NCI-H1436 treated with DMSO at 0.1 percent for 48 hours (cell line): ENCODE measurements around the gene RUVBL1.

Experiments
- DNase-seq: peaks from one replicate; lab custom pipeline; 2025; lab: John Stamatoyannopoulos, UW

The RUVBL1 gene

DNA sequence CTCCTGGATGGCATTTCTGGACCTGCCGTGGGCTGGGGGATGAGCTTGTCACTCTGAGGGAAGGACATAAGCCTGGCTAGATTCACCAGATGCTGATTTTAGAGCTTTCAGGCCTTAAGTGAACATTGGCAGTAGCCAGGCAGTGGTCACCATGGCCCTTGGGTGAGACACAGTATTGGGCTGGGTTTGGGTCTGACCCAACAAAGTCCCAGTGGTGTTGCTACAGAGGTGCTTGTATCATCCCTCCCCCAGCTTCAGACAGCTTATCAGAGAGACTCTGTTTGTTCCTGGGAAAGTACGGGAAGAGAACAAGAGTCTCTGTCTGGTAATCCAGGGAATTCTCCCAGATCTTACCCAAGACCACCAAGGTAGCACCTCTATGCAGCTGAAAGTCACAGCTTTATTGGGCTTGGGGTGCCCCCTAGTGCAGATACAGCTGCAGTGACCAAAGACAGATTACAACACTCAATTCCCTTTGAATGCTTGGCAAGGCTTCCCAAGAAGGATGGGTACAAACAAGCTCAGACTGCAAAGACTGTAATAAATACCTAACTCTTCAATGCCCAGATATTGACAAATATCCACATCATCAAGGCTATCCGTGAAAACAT is 9.8 kb upstream of the RUVBL1 start:
- DNase-seq: no peak

DNA sequence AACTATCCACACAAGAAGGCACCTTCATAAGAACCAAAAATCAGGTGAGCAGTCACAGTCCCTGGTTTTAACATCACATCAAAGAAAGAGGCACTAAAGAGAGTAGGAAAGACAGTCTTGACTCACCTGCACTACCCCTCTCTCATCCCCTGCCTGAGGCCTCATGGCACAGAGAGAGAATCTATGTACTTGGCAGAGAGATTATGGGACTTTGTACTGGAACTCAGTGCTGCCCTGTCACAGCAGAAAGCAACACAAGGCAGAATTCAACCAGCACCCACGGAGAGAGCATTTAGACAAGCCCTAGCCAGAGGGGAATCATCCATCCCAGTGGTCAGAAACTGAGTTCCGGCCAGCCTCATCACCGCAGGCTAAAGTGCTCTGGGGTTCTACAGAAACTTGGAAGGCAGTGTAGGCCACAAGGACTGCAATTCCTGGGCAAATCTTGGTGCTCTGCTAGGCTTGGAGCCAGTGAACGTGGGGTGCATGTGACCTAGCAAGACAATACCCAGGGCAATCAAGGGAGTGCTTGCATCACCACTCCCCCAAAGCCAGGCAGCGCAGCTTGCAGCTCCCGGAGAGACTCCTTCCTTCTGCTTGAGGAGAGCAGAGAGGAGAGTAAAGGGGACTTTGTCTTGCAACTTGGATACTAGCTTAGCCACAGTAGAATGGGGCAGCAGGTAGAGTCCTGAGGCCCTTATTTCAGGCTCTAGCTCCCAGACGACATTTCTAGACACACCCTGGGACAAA is 8.5 kb upstream of the RUVBL1 start:
- DNase-seq: no peak

DNA sequence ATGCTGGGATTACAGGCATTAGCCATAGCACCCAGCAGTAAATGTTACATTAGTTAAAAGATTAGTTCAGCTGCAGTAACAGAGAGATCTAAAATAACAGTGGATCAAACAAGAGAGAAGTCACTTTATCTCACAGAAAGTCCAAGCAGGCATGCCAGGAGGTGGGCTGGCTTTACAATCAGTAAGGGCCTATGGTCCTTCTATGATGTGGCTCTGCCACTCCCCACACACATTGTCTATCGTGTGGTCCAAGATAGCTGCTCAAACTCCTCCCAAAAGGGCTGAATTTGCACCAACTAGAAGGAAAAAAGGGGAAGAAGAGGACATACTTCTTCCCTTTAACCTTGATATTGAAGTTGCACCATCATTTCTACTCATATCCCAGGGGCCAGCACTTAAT is 4.6 kb upstream of the RUVBL1 start:
- no peak for DNase-seq

DNA sequence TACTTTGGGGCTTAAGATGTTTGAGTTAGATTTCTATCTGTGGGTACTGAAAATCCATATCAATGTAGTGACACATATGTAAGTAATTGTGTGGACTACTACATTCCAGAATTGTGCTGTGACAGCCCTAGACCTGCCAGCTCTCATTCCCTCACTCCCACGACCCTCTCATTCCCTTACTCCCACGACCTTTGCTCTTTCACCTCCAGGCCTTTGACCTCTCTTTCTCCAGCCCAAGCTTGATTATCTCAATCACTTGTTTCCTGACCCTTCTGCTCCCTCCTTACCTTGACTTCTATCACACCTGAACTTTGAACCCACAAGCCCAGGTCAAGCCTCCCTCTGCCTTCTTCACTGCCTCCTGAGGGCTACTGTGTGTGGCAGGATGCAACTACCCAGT is 3.6 kb upstream of the RUVBL1 start:
- no peak for DNase-seq

DNA sequence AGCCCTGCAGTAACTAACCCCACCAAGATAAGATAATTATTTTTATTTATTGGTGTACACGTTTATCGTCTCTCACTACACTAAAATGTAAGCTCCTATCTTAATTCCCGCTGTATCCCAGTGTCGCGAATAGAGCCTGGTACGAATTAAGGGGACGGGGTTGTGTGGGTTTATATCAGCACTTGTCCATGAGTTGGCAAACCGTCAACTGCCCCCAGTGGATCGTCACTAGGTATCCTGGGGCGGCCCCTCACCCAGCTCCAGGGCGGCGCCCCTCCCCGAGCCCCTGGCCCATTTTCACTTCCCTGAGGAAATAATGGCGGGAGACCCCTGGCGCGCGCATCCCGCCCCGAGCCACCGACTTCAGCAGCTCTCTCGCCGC is 465 bp downstream of the RUVBL1 start:
- DNase-seq: no peak

DNA sequence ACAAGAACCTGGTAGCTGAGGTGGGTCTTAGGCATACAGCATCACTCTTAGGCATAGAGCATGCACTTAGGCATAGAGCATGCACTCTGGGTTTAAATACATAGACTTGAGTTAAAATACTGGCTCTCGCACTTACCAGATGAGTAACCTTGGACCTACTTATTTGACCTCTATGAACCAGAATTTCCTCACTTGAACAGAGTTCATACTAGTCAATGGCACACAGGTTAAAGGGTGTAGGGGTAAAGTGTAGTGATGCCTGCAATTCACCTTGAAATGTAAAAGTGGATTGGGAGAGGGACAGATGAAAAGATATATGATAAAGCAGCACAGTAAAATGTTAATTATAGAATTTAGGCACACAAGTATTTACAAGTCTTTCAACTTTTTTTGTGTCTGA is 1.6 kb downstream of the RUVBL1 start:
- DNase-seq: no peak

DNA sequence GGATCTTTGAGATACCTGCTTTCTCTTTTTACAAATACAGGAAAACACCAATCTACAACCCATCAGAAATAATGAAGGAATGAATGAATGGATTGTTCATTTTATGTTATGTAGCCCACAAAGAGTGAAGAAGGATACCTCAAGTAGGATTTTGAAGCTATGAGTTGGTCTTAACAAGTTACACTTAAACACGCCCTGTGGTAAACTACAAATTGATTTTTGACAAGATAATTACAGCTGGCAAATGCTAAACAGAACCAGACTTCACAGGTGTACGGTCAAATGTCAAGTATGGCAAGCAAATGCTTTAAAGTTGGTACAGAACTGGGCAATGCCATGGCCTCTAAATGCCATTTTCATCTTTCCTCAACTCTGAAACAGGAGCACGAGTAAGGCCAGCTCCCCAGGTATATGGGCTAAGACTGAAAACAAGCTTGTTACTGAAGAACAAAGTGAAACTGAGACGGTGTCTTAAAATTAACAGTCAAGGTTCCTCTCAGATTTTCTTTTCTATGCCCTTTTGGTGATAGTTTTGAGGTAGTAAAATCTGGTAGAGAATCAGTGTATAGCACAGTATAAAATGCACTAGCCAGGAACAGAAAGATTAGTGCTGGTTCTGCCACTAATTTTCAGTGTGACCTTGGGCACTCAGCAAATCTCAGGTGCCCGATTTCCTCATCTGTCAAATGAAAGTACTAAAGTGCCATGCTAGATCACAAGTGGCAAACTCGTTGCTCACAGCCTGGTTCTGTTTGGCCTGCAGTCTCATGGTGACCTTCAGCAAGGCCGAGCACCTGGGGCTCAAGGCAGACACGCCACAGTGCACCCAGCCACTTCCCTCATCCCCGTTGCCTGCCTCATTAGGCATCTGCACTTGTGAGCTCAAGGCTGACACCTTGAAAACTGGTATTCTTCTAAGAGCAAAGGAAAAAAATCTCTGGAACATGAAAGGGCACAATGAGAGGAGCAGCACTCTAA is 9.5 kb downstream of the RUVBL1 start:
- DNase-seq: no peak

DNA sequence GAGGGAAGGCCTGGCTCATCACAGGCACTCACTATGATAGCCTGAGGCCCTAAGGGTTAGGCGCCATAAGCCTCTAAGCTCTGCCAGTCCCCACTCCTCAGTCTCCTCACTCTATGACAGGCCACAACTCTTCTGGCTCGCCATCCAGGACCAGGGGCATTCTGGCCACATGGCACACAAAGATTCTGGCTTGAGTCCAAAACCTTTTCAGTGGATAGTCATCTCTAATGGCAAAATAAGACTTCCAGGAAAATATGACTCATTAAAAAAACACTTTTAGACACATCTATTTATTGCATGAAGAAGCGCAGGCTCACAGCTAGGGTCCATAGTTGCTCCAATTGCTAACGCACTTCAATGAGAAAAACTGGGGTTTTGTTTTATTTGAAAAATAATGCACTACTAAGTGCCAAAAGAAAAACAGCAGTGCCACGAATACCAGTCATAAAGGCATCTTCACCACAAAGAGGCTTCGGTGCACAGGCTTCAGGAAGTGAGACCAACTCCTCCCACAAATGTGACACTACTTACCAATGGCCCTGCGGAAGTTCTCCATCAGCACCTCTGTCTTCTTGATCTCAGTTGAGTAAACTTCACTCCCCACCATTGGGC is 11.1 kb downstream of the RUVBL1 start:
- no peak for DNase-seq

DNA sequence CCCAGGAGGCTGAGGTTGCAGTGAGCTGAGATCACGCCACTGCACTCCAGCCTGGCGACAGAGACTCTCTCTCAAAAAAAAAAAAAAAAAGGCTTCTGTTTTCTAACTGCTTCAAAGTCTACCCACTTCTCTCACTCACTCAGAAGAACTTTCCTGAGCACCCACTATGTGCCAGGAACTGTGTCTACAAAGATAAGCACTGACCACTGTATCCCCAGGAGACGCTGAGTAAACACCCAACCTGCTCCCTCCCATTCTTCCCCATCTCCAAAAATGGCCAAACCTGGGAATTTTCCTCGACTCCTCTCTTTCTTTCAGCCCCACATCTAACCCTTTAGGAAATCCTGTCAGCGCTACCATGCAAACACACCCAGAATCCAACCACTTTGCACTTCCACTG is 12.5 kb downstream of the RUVBL1 start:
- no peak for DNase-seq

DNA sequence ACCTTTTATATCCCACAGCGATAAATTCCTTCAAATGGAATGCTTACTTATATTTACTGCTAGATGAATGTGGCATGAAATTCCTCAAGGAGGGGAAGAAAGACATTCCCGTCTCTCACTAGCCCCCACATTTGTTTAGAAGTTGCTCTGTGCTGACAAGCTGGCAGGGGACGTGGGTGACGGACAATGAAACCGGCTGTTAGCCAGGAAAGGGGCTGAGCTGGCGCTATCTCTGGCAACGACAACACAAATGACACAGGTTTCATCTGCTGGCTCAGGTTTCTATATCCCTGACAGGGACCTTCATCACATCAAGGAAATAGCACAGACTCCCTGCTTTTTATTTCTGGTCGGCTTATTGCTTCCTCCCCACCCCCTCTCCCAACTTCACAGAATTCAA is 15.8 kb downstream of the RUVBL1 start:
- no peak for DNase-seq

DNA sequence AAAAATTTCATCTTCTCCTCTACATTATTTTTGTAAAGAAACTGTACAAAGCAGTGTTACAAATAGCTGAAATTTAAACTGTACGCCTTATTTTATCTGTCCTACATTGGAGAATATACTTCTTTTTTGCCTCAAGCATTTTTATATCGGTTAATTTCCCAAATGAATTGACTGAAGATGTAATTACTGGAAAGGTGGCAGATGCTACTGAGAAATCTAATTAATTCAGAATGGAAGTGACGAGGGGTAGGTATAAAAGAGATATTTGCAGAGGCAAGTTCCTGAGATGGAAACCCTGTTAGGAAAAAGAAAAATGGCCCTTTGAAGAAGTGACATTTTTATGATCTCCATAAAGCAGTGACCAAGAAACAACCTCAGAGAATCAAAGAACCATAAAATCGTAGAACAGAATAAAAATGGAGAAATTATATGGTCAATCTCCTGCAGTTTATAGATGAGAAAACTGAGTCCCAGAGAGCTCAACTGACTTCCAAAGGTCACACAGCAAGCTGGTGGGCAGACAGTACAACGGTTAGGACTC is 20.4 kb downstream of the RUVBL1 start:
- no peak for DNase-seq

DNA sequence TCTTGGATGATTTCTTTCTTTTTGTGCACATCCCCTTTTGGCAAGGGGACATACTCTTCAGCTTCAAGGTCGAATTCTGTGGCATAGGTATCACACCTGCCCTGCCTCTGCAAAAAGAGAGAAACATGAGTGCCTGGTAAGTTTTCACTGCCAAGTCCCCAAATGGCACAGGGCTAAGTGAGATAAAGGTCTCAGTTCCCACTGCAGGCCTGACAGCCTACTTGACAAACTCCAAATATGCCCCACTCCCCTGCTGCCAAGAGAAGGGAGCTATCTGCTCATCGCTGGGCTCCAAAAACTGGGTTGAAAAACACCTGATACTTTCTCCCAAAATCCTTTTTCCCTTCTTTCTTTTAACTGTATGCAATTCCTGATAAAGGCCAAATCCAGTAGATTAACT is 23.0 kb downstream of the RUVBL1 start:
- DNase-seq: no peak

DNA sequence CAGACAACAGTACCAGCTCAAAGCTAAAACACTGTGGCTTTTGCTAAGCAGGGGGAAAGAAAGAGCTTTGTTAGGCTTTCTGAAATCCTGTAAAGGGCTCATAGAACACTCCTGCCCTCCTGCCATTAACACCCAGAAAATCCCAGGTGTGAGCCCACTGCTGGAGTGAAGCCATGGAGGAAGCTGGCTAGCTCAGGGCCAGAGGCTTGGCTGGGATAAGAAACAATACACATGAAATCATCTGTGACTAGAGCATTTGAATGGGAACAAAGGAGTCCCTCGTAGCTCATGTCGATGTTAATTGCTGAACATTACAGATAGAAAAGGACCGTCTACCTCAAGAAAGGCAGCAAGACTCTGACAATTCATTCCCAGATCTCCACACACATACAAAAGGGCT is 23.5 kb downstream of the RUVBL1 start:
- DNase-seq: no peak

DNA sequence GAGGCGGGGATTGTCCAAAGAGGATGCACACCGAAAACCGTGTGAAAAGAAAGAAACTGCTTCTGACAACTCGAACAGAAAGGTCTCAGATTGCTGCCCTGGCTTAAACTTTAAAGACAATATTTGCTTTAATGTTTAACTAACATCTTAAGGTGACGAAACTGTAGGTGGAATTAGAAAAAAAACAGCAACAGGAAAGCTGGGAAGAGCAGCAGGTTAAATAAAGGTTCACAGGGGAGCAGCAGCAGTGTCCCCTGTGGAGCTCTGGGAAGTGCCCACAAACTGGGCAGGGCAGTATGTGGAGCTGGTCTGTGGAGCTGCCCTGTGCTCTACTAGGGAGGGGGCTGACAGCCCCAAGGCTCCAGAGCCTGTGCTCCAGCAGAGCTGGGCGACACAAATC is 25.4 kb downstream of the RUVBL1 start:
- no peak for DNase-seq

DNA sequence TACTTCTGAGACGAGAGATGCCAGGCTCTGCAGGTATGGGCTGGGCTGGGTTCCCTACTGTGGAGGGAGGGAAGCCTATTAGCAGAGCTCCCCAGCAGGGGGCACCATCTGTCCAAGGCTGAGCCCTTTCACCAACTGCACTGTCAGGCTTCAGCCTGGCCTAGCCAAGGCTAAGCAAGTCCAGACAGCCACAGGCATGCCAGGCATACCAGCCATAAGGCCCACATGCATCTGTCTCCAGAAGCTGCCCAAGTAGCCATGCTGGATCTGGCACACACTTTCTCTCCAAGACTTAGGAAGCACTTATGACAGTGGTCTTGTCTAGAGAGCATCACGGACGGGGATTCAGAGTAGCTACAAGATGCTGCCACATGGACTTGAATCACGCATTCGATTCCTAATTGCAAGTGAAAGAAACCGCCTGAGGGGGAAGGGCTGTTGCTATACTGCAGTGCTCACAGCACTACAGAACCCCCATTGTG is 28.3 kb downstream of the RUVBL1 start:
- no peak for DNase-seq

DNA sequence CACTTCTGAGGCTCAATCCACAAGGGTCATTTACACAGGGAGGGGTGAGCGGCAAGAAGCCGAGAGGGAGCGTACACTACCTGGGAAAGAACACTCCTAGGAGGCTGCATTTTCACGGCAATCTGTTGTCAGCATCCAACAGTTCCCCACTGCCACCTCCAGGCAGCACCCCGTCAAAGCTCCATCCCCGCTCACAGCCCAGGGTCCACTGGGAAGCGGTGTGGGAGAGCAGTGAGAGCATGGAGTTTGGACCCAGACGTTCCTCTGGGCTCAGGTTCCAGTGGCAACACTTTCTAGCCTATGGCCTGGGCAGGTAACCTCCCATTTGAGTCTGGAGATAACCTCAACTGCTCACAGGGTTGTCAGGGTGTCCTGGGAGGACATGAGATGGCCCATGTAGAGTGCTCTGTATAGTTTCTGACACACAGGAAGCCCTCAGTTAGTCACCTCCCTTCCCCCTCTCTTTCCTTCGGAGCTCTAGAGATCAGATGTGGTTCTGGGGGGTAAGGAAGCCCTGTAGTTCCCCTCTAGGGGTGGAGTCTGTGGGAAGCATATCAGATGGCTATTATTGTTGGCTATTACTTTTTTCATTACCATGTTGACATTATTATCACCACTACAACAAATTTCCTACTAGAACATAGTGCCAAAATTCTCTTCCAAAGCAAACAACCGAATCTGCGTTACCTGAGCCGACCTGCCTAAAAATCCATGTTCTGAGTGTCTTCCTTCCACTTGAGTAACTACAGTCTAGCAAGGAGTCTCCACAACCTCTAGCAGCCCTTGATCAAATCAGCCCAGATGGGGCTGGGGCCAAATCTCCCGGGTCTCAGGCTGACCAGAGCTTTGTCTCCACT is 29.1 kb downstream of the RUVBL1 start:
- no peak for DNase-seq

DNA sequence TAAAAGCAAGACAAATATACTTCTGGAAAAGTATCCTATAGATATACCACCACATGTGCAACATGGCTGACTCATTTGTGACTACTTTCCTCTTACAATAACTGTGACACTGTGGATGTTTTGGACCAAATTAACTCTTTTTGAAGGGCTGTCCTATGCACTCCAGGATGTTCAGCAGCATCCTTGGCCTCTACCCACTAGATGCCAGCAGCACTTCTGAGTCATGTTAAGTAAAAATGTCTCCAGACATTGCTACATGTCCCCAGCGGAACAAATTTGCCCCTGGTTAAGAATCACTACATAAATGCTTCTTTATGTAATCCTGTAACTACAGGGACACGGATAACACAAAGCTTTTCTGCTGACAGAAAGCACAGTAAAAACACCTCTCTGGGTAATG is 32.0 kb downstream of the RUVBL1 start:
- no peak for DNase-seq

DNA sequence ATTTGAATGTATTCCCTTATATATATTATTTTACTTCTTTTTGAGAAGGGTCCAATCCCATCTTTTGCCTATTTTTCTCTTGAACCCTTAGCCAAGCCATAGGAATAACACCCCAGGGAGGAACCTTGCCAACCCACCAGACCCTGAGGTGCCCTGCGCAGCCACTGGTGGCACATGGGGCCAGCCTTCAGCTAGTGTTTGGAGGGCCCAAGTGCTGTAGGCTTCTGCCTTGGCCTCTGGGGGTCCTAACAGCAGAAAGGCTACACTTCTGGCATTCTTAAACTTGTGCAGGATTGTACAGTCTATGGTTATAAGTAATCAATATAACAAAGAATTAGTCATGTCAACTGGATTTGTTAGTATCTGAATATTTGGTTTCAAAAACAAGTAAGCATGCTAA is 34.5 kb downstream of the RUVBL1 start:
- no peak for DNase-seq

DNA sequence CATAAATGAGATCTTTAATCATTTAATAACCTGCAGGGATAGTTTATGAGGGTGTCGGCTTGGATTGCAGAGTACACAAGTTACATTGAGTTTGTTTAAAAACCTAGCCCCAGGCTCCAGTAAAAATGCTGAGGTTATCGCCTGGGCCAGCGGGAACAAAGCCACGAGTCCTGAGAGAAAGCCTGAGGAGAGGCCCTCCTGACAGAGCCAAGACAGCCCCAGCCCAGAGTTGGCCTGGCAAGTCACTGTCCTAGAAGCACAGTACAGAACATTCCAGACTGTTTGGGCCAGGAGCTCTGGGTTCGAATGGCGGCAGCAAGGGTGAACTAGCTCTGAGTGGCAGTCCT is 39.0 kb downstream of the RUVBL1 start:
- DNase-seq: no peak

DNA sequence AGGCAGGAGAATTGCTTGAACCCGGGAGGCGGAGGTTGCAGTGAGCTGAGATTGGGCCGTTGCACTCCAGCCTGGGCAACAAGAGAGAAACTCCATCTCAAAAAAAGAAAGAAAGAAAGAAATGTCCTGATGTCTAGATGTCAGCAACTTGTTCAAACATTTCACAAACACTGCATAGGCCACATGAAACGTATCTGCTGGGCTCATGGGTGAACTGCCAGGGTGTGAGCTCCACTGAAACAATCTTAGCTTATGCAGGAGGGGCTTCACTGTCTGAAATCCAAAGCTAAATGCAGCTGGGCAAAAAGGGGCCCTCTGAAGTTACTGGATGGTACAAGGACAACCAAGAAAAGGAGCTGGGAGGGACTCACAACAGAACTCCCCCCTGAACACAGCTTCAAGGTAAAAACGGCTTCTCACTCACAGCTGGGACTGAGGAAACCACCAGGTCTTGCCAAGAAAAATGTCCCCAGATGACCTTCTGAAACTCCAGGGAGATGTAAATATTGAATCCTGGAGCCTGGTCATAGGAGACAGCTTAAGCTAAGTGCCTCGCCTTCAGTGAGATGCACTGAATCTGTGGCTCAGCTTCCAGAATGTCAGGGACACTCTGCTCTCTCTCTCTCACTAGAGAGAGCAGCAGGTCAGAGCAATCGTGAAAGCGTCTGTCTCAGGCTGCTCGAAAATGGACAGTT is 39.5 kb downstream of the RUVBL1 start:
- no peak for DNase-seq

DNA sequence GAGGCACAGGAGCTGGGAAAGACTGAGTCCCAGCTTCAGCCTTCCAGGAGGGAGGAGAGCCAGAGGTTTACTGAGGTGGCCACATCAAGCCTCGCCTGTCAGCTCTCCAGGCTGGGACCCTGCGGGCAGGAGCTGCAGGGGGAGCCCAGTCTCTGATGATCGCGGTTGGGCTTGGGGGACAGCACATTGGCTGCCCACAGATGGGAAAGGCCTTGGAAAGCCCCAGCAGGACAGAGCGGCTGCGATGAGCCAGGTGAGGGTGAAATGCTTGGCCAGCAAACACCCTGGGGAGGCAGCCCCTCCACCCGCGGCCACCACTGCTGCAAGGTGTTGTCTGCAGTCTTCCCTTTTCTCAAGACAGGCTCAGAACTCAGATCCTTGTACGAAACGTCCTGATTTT is 40.2 kb downstream of the RUVBL1 start:
- DNase-seq: no peak
